GM12878 (cell line): ENCODE measurements around the gene SDK2. TPM values are rescaled to one million over a fixed set of nuclear protein-coding genes. Genes with fewer than 3 reads are reported as not detected.

Experiments used
- ATAC-seq: fragments of 200-7000 bp; cut with Tn5 transposase; 3 replicates; pipeline ENCODE4 v1.9.1; 2020; ENCODE audit warnings: mild to moderate bottlenecking, moderate library complexity
- BruUV-seq: library from RNA; stranded (reverse); fragments of 400-500 nt; replicated peaks from 2 replicates; lab custom pipeline; 2021; lab: Mats Ljungman, UMichigan
- CTCF ChIA-PET: fragments of 300-600 bp; sonication (Branson Sonifier 250); formaldehyde crosslinking; extraction: SDS; loops from one replicate; lab custom pipeline; 2021; ENCODE audit warnings: inconsistent platforms; lab: Yijun Ruan, JAX
- POLR2A ChIA-PET: fragments of 350-600 bp; formaldehyde crosslinking; extraction: SDS; loops from one replicate; lab custom pipeline; 2021; ENCODE audit warnings: inconsistent platforms; lab: Charles Lee
- RAD21 ChIA-PET: fragments of 300-600 bp; sonication (Branson Sonifier 250); formaldehyde crosslinking; loops from one replicate; lab custom pipeline; 2023; ENCODE audit warnings: antibody characterized with exemption; ENCODE audit not compliant: unreplicated experiment; lab: Charles Lee
- SMC1A ChIA-PET: fragments of 300-600 bp; sonication (Branson Sonifier 250); formaldehyde crosslinking; loops from one replicate; lab custom pipeline; 2023; ENCODE audit not compliant: unreplicated experiment, uncharacterized antibody; lab: Charles Lee
- DNase-seq: peaks from one replicate; pipeline ENCODE4 v3.0.0-alpha.2; 2011; ENCODE audit warnings: low read depth, low spot score
- FAIRE-seq: peaks from 3 replicates; lab custom pipeline; 2011; peaks lifted over from hg19 to GRCh38; lab: Jason Lieb, UNC
- H2AFZ ChIP-seq: 2 replicates; pipeline ENCODE4 v1.6.0; 2011; ENCODE audit warnings: low read depth, low read length, control low read depth; ENCODE audit not compliant: control insufficient read depth
- H3K27ac ChIP-seq: 2 replicates; pipeline ENCODE4 v1.5.1; 2011; ENCODE audit warnings: control low read depth; ENCODE audit not compliant: control insufficient read depth, insufficient read depth
- H3K27me3 ChIP-seq, 2 experiments: replicated peaks in 1 of 2; 2 replicates each; pipeline versions ENCODE4 v1.6.0 to v1.6.1; 2011; ENCODE audit warnings: low read length in 1 of 2; ENCODE audit not compliant: control insufficient read depth in 2 of 2, insufficient read depth in 2 of 2
- H3K36me3 ChIP-seq, 2 experiments: 2 replicates each; pipeline ENCODE4 v1.5.1; 2011; ENCODE audit warnings: low read length in 1 of 2; ENCODE audit not compliant: control insufficient read depth in 2 of 2, insufficient read depth in 2 of 2
- H3K4me1 ChIP-seq: 2 replicates; pipeline ENCODE4 v1.6.1; 2011; ENCODE audit warnings: mild to moderate bottlenecking, low read length, moderate library complexity, mixed read lengths; ENCODE audit not compliant: control insufficient read depth, insufficient read depth
- H3K4me2 ChIP-seq: 2 replicates; pipeline ENCODE4 v1.6.0; 2011; ENCODE audit warnings: control low read depth; ENCODE audit not compliant: control insufficient read depth, insufficient read depth
- H3K4me3 ChIP-seq: fragments of 200-600 bp; sonication (generic); 2 replicates; pipeline ENCODE4 v1.5.1; 2016
- H3K79me2 ChIP-seq: 2 replicates; pipeline ENCODE4 v1.6.0; 2011; ENCODE audit warnings: low read length; ENCODE audit not compliant: control insufficient read depth, insufficient read depth
- H3K9ac ChIP-seq: 2 replicates; pipeline ENCODE4 v1.8.0; 2011; ENCODE audit warnings: low read length, control low read depth, mixed read lengths; ENCODE audit not compliant: control insufficient read depth, insufficient read depth
- H3K9me3 ChIP-seq: replicated peaks from 3 replicates; pipeline ENCODE4 v1.5.1; 2011; ENCODE audit warnings: mild to moderate bottlenecking, low read length; ENCODE audit not compliant: control insufficient read depth, insufficient read depth
- H4K20me1 ChIP-seq: 2 replicates; pipeline ENCODE4 v1.6.0; 2011; ENCODE audit not compliant: control insufficient read depth, insufficient read depth
- ASH2L ChIP-seq: fragments of 300-600, 200-600 bp; sonication (generic); IDR thresholded peaks from 2 replicates; pipeline ENCODE4 v1.6.1; 2017; ENCODE audit warnings: low read depth, mild to moderate bottlenecking, borderline replicate concordance
- ELK1 ChIP-seq: IDR thresholded peaks from 2 replicates; pipeline ENCODE4 v1.6.1; 2012; ENCODE audit warnings: low read depth, low read length, improper control_type of control experiment
- IKZF1 ChIP-seq: fragments of 450-650 bp; conservative IDR thresholded peaks from 2 replicates; pipeline ENCODE4 v1.6.1; 2017; ENCODE audit warnings: antibody characterized with exemption, mild to moderate bottlenecking
- LARP7 ChIP-seq: fragments of 450-650 bp; IDR thresholded peaks from 2 replicates; pipeline ENCODE4 v1.6.1; 2017; ENCODE audit warnings: mild to moderate bottlenecking
- NBN ChIP-seq: fragments of 450-650 bp; IDR thresholded peaks from 2 replicates; pipeline ENCODE4 v1.6.1; 2016
- PML ChIP-seq: IDR thresholded peaks from 2 replicates; pipeline ENCODE4 v1.6.1; 2012; ENCODE audit warnings: low read length, inconsistent platforms
- RAD51 ChIP-seq: fragments of 450-650 bp; IDR thresholded peaks from 2 replicates; pipeline ENCODE4 v1.6.1; 2016; ENCODE audit warnings: moderate library complexity, mild to moderate bottlenecking, inconsistent platforms
- RELB ChIP-seq: fragments of 450-650 bp; IDR thresholded peaks from 2 replicates; pipeline ENCODE4 v1.6.1; 2017; ENCODE audit warnings: low read depth, mild to moderate bottlenecking, moderate library complexity
- WGBS: methylation state at CpG from one replicate; pipeline ENCODE4 v1.1.6; 2016; ENCODE audit warnings: low lambda C conversion rate; ENCODE audit not compliant: insufficient replicate concordance, insufficient coverage; ENCODE audit errors: missing lambda C conversion rate; 5-methylcytosine and 5-hydroxymethylcytosine counted together
- in situ Hi-C: fragments of 300-500 bp; cut with MboI; formaldehyde crosslinking; loops from 9 replicates; pipeline ENCODE4 v1.14.3; 2018; ENCODE audit warnings: mixed read lengths
- intact Hi-C: fragments of 100-400 bp; cut with micrococcal nuclease; formaldehyde crosslinking; loops from one replicate; pipeline ENCODE4 v1.14.2; 2022; ENCODE audit not compliant: unreplicated experiment
- polyA plus RNA-seq, 11 experiments: library from polyadenylated mRNA; depleted of rRNA in 4 of 11; unstranded in 6 of 11; stranded (reverse) in 5 of 11; fragments of >200 nt; fragmentation: Nextera tagmentation in 4 of 11; fragmentation: Illumina TruSeq in 1 of 11; extraction: Ambion mirVana in 4 of 11; extraction: Trizol in 1 of 11; gene quantifications; 1 replicate in 1 of 11; 2 replicates in 10 of 11; pipeline versions ENCODE4 v1.2.1 to v1.2.3, GENCODE V29; 2011 to 2016; ENCODE audit warnings: inconsistent platforms in 2 of 11, missing spikeins in 2 of 11, low read depth in 1 of 11
- total RNA-seq, 4 experiments: library from RNA; depleted of rRNA in 3 of 4; stranded (reverse); fragments of >200 nt in 3 of 4; fragmentation: Illumina TruSeq in 1 of 4; extraction: Trizol in 1 of 4; gene quantifications; 2 replicates each; pipeline versions ENCODE4 v1.2.1 to v1.2.3, GENCODE V29; 2013 to 2021

Gene SDK2
- total and polyA plus RNA-seq, 10 of the 15 experiments (the other 5 are each of a cell fraction or from before 2014, with no cell fraction given), result 0.03 to 0.08 (median 0.03) TPM; not detected in 7

- TF ChIP-seq LARP7 (peak; percentile 62; the same call in 1 of the 2 replicates), NBN (no peak; the same call in 1 of the 2 replicates)
- TF ChIP-seq, all 136 proteins: peak for 1
- H3K9ac ChIP-seq, result peak overlapping the region; percentile 64
- under 1% methylated on average over 38 of the region's 38 CpGs for WGBS
- RAD21 ChIA-PET, result interaction anchor here (0.8 to 4.8 kb wide), 16 partner anchors 9 to 120 kb away, joined by 3 to 32 read pairs (median 4); no protein-coding TSS in a partner anchor
- H3K27me3 ChIP-seq, result no peaks in the 10 kb centered on the region
- BruUV-seq, result TSS peak; percentile 50
- FAIRE-seq, result no peak
- no peaks in the 10 kb centered on the region for H3K36me3 ChIP-seq
- peak overlapping the region; percentile 95 for H3K4me2 ChIP-seq
- H2AFZ ChIP-seq, result peak overlapping the region; percentile 93
- SMC1A ChIA-PET, result interaction anchor here (1.0 to 4.0 kb wide), 11 partner anchors 13 to 584 kb away, joined by 3 to 29 read pairs (median 7); no protein-coding TSS in a partner anchor
- no peaks in the 10 kb centered on the region for H4K20me1 ChIP-seq
- ATAC-seq, result peak; percentile 27
- peak overlapping the region; percentile 93 for H3K4me3 ChIP-seq
- intact Hi-C loops, result loop anchor here (2.0 to 5.0 kb wide), 4 partner anchors 21 to 119 kb away; partner anchors contain the start of gene COG1
- H3K4me1 ChIP-seq, result no peaks in the 10 kb centered on the region; the same call in 1 of the 2 replicates
- CTCF ChIA-PET, result interaction anchor here (0.6 to 4.7 kb wide), 11 partner anchors 13 to 62 kb away, joined by 3 to 28 read pairs (median 7); no protein-coding TSS in a partner anchor
- in situ Hi-C loops, result no loop called here
- DNase-seq, result no peak
- peaks cover 19% of the 10 kb centered on the region for H3K79me2 ChIP-seq
- no peaks in the 10 kb centered on the region for H3K9me3 ChIP-seq
- H3K27ac ChIP-seq, result 0 out of 2 replicates have a peak overlapping the region, but pooled peaks have one; percentile 25
- POLR2A ChIA-PET, result interaction anchor here (0.8 to 4.3 kb wide), 8 partner anchors 10 to 146 kb away, joined by 4 to 28 read pairs (median 6); partner anchors contain the start of gene SSTR2
Measured at GRCh38 chr17:73311428-73311780, 332.8 kb downstream of the SDK2 start.

- FAIRE-seq (no peak), DNase-seq (no peak), ATAC-seq (peak; percentile 8; the same call in 2 of the 3 replicates)
- POLR2A ChIA-PET, result interaction anchor here (0.9 to 4.3 kb wide), 13 partner anchors 8 to 78 kb away, joined by 3 to 28 read pairs (median 6); a partner anchor contains a TSS
- TSS peak; percentile 67 for BruUV-seq
- Histone ChIP-seq H3K79me2 (peaks cover 22% of the 10 kb centered on the region), H3K4me1 (peaks cover 5% of the 10 kb centered on the region; the same call in 1 of the 2 replicates), H3K36me3 (no peaks in the 10 kb centered on the region), H4K20me1 (no peaks in the 10 kb centered on the region), H2AFZ (peak overlapping the region; percentile 73), H3K4me3 (peak overlapping the region; percentile 93), H3K27me3 (no peaks in the 10 kb centered on the region), H3K9ac (peak overlapping the region; percentile 80), H3K27ac (peak overlapping the region; percentile 69), H3K9me3 (no peaks in the 10 kb centered on the region), H3K4me2 (peak overlapping the region; percentile 95)
- intact Hi-C loops (loop anchor here (2.0 to 5.0 kb wide), 4 partner anchors 19 to 118 kb away; partner anchors contain the start of gene COG1), in situ Hi-C loops (loop anchor here (5.0 kb wide), 1 partner anchor 38 kb away; no protein-coding TSS in a partner anchor)
- SMC1A ChIA-PET, result interaction anchor here (1.0 to 4.0 kb wide), 13 partner anchors 11 to 585 kb away, joined by 3 to 29 read pairs (median 5); no protein-coding TSS in a partner anchor
- WGBS, result 19% methylated on average over 21 of the region's 21 CpGs
- RAD21 ChIA-PET, result interaction anchor here (0.8 to 4.8 kb wide), 16 partner anchors 7 to 582 kb away, joined by 3 to 32 read pairs (median 6); no protein-coding TSS in a partner anchor
- CTCF ChIA-PET, result interaction anchor here (0.8 to 4.7 kb wide), 17 partner anchors 10 to 582 kb away, joined by 3 to 28 read pairs (median 5); no protein-coding TSS in a partner anchor
- TF ChIP-seq ASH2L, result no peak
- no peak for TF ChIP-seq ELK1
- TF ChIP-seq RAD51, result peak; percentile 64; the same call in 1 of the 2 replicates
- 0 out of 2 replicates have a peak, but pooled peaks have one; percentile 24 for TF ChIP-seq RELB
- no peak for TF ChIP-seq PML
- peak; percentile 35; the same call in 1 of the 2 replicates for TF ChIP-seq IKZF1
Measured at GRCh38 chr17:73309727-73310596, 334.3 kb downstream of the SDK2 start.
